Activated T-cell treated with anti-CD3 and anti-CD28 coated beads for 1 hour (primary cell): Measurements from ENCODE around the gene HNF1A.

Experiments
- DNase-seq: peaks from one replicate; pipeline ENCODE4 v3.0.0-alpha.2; 2020; ENCODE audit warnings: low read depth

HNF1A gene

GRCh38 chr12:120988658-120989057 lies 10.3 kb downstream of the HNF1A start:
- no peak for DNase-seq

GRCh38 chr12:120989687-120990086 lies 11.3 kb downstream of the HNF1A start:
- no peak for DNase-seq

- no peak for DNase-seq
These were observed 12.2 kb downstream of the HNF1A start for GRCh38 chr12:120990487-120991055.

- no peak for DNase-seq
These were observed 13.6 kb downstream of the HNF1A start for GRCh38 chr12:120991965-120992364.

GRCh38 chr12:120992989-120993388 lies 14.6 kb downstream of the HNF1A start:
- DNase-seq, result no peak

GRCh38 chr12:120993496-120993895 lies 15.2 kb downstream of the HNF1A start:
- no peak for DNase-seq

- no peak for DNase-seq
These were observed 15.7 kb downstream of the HNF1A start for GRCh38 chr12:120994059-120994458.

- DNase-seq, result no peak
These were observed 16.4 kb downstream of the HNF1A start for GRCh38 chr12:120994589-120995337.

GRCh38 chr12:120996133-120996746 lies 17.9 kb downstream of the HNF1A start:
- no peak for DNase-seq

GRCh38 chr12:120997448-120997847 lies 19.1 kb downstream of the HNF1A start:
- no peak for DNase-seq

- no peak for DNase-seq
These were observed 20.1 kb downstream of the HNF1A start for GRCh38 chr12:120998435-120998834.

- no peak for DNase-seq
These were observed 21.1 kb downstream of the HNF1A start for GRCh38 chr12:120999191-121000120.

- no peak for DNase-seq
These were observed 22.2 kb downstream of the HNF1A start for GRCh38 chr12:121000530-121000929.

GRCh38 chr12:121001060-121001459 lies 22.7 kb downstream of the HNF1A start:
- DNase-seq, result no peak

- no peak for DNase-seq
These were observed 23.6 kb downstream of the HNF1A start for GRCh38 chr12:121001841-121002483.

- DNase-seq, result no peak
These were observed 25.3 kb downstream of the HNF1A start for GRCh38 chr12:121003650-121004049.

- DNase-seq, result no peak
These were observed 26.0 kb downstream of the HNF1A start for GRCh38 chr12:121004253-121004815.

GRCh38 chr12:121005346-121005815 lies 27.0 kb downstream of the HNF1A start:
- peak; percentile 11 for DNase-seq

GRCh38 chr12:121008347-121009098 lies 30.2 kb downstream of the HNF1A start:
- DNase-seq, result no peak

GRCh38 chr12:121009741-121010140 lies 31.4 kb downstream of the HNF1A start:
- no peak for DNase-seq

GRCh38 chr12:121010860-121011259 lies 32.5 kb downstream of the HNF1A start:
- no peak for DNase-seq
